ENCODE results near the gene CRB2.

CRB2 gene

GRCh38 chr9:123365287-123365880, 9.4 kb downstream of the CRB2 start:
- no peak for DNase-seq (ENCODE audit: low spot score)

GRCh38 chr9:123365881-123366528, 10.0 kb downstream of the CRB2 start:
- no peak for DNase-seq (ENCODE audit: low spot score)

- DNase-seq (ENCODE audit: low spot score), result no peak
These were observed 12.0 kb downstream of the CRB2 start for GRCh38 chr9:123368023-123368422.

- DNase-seq (ENCODE audit: low spot score), result no peak
These were observed 12.6 kb downstream of the CRB2 start for GRCh38 chr9:123368536-123369153.

- no peak for DNase-seq (ENCODE audit: low spot score)
These were observed 13.3 kb downstream of the CRB2 start for GRCh38 chr9:123369296-123369695.

- DNase-seq (ENCODE audit: low spot score), result no peak
These were observed 14.1 kb downstream of the CRB2 start for GRCh38 chr9:123370108-123370507.

GRCh38 chr9:123370526-123371227, 14.7 kb downstream of the CRB2 start:
- no peak for DNase-seq (ENCODE audit: low spot score)

- DNase-seq (ENCODE audit: low spot score), result no peak
These were observed 15.2 kb downstream of the CRB2 start for GRCh38 chr9:123371228-123371584.

- no peak for DNase-seq (ENCODE audit: low spot score)
These were observed 16.0 kb downstream of the CRB2 start for GRCh38 chr9:123371805-123372590.

- no peak for DNase-seq (ENCODE audit: low spot score)
These were observed 16.9 kb downstream of the CRB2 start for GRCh38 chr9:123372766-123373446.

- DNase-seq (ENCODE audit: low spot score), result no peak
These were observed 17.5 kb downstream of the CRB2 start for GRCh38 chr9:123373447-123373923.

GRCh38 chr9:123373946-123374345, 17.9 kb downstream of the CRB2 start:
- no peak for DNase-seq (ENCODE audit: low spot score)

GRCh38 chr9:123375469-123376132, 19.6 kb downstream of the CRB2 start:
- DNase-seq (ENCODE audit: low spot score), result no peak

GRCh38 chr9:123376218-123377071, 20.4 kb downstream of the CRB2 start:
- DNase-seq (ENCODE audit: low spot score), result no peak

- no peak for DNase-seq (ENCODE audit: low spot score)
These were observed 21.4 kb downstream of the CRB2 start for GRCh38 chr9:123377211-123377971.

GRCh38 chr9:123378025-123378424, 22.0 kb downstream of the CRB2 start:
- no peak for DNase-seq (ENCODE audit: low spot score)

GRCh38 chr9:123378956-123379660, 23.1 kb downstream of the CRB2 start:
- DNase-seq (ENCODE audit: low spot score), result no peak

GRCh38 chr9:123380852-123381705, 25.1 kb downstream of the CRB2 start:
- no peak for DNase-seq (ENCODE audit: low spot score)
